GM18907 (cell line): ENCODE measurements around the gene DDI2.
"Not testable (repeated sequence)": the region's sequence is repeated elsewhere in the genome, so short reads cannot be mapped to it uniquely, and the experiment has no call there.

Experiments used
- ATAC-seq: cut with Tn5 transposase; IDR thresholded peaks from one replicate; pipeline ENCODE4 v1.9.1; 2021; ENCODE audit warnings: mild to moderate bottlenecking, moderate library complexity; ENCODE audit not compliant: unreplicated experiment

The DDI2 gene

DNA sequence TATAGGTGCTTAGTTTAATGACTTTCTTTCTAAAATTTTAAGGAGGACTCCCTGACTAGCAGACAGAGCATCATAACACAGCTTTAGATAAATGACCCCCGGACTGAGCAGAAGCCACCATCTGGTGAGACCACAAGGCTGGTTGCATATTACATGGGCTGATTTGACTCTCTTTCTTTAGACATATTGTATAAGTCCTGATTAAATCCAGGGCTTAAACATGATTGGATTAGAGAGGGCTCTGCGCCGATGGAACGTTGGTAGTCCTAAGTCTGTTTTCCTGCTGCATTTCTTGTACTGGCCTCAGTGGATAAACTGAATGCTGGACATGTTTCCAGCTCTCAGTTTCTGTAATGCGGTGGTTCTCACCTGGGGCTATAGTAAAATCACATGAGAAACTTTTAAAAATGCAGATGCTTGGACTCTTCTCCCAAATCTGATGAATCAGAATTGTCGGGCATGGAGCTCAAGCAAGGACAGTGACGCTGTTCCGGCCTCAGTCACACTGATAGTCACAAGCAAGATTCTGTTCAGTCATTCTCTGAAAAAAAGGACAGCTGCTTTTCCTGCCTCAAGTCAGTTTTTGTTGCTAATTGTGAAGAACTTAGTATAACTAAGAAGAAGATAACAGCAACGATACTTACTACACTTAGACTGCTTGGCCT is 16.6 kb downstream of the DDI2 start:
- ATAC-seq: no peak

DNA sequence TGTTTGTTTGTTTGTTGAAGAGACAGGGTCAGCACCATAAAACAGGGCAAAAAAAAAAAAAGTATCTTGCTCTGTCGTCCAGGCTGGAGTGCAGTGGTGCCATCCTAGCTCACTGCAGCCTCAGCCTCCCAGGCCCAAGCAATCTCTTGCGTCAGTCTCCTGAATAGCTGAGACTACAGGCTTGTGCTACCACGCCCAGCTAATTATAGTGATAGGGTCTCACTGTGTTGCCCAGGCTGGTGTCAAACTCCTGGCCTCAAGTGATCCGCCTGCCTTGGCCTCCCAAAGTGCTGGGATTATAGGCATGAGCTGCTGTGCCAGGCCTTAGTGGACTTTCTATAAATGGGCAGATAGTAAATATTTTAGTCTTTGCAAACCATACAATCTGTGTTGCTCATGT is 19.2 kb downstream of the DDI2 start:
- no peak for ATAC-seq

DNA sequence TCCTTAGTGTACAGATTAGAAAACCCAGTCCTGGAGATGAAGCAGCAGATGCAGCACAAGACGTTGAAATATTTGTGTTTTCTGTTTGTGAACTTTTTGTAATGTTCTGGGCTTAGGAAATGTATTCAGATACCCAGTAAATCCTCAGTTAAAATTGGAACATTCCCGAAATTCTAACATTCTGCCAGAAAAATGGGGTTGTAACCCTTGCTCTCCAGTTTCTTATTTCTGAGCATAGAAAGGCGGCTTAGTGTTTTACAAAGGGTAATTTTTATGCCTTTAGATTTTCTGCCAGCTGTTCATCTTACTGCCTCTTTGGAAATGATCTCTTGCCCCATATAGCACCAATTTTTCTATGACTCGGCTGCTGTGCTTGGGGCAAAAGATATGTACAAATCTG is 20.6 kb downstream of the DDI2 start:
- no peak for ATAC-seq

DNA sequence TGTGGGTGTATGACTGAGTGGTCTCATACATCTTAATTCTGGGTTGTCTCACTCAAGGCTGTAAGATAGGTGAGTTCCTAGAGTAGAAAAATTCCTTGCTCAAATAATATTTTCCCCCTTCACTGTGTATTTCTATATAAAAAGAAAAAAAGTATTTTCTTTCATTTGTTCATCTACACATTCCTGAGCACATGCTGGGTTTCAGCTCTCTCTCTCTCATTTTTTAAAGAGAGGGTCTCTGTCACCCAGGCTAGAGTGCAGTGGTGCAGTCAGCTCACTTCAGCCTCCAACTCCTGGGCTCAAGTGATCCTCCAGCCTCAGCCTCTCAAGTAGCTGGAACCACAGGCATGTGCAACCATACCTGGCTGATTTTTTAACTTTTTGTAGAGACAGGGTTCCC is 22.0 kb downstream of the DDI2 start:
- ATAC-seq: no peak

DNA sequence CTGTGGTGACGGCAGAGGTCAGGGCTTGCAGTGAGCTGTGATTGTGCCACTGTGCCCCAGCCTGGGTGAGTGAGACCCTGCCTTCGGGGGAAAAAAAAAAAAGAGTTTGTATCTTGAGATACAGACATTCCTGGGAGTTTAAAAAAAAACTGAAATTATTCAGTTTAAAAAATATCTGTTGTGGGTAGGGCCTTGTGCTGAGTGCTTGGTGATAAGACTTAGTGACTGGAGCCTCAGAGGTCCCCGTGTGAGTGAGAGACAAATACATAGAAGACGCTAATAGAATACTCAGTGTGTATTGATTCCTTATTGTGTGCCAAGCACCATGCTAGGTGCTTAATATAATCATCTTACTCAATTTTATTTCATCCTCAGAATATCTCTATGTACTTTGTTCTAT is 22.7 kb downstream of the DDI2 start:
- no peak for ATAC-seq

DNA sequence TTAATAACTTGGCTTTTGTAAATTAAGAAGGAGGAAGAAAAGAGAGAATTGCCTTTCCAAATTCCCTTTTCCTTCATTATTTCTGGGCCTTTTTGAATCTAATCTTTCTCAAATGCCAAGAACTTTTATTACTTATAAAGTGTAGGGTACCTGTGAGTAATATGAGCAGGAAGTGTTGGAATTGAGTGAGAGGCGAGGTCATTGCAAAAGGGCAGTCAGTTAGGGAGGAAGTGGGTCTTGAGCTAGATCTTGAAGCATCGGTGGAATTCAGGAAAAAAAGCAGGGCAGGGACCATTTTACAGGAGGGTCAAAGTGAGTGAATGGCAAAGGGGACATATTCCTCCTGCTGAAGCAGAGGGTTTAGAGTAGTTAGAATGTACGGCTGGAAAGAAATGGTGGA is 23.4 kb downstream of the DDI2 start:
- no peak for ATAC-seq

DNA sequence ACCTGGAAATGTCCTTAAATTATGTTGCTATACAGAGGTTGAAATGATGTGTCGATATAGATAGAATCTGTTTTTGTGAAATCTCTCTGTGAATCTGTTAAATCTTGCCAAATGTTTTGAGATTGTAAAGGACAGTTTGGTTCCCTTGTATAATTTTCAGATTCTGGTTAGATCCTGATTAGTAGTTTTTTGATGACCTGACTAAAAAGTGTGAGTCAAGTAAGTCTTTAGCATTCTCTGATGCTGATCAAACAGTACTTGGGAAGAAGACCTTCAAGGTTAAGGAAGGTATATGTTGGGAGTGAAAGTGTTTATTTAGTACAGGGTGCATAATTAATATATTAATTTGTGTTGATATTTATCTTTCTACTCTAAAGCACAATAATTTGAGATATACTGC is 32.7 kb downstream of the DDI2 start:
- no peak for ATAC-seq

DNA sequence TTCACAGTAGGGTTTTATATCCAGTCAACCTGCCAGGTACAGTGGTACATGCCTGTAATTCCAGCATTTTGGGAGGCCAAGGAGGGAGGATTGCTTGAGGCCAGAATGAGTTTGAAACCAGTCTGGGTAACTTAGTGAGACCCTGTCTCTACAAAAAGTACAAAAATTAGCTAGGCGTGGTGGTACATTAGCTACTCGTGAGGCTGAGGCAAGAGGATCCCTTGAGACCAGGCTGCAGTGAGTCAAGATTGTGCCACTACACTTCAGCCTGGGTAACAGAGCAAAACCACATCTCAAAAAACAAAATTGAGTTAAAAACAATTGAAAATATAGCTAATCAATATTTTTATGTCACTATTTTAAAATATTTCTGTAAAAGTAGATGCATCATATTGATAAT is 33.2 kb downstream of the DDI2 start:
- ATAC-seq: no peak

DNA sequence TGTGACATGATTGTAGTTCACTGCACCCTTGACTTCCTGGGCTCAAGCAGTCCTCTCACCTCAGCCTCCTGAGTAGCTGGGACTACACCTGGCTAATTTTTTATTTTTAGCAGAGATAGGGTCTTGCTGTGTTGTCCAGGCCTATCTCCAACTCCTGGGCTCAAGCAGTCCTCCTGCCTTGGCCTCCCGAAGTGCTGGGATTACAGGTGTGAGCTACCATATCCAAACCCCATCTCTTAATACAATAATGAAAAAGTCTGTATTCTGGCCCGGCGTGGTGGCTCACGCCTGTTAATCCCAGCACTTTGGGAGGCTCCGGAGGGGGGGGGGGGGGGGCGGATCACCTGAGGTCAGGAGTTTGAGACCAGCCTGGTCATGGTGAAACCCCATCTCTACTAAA is 34.9 kb downstream of the DDI2 start:
- ATAC-seq: not testable (repeated sequence)

DNA sequence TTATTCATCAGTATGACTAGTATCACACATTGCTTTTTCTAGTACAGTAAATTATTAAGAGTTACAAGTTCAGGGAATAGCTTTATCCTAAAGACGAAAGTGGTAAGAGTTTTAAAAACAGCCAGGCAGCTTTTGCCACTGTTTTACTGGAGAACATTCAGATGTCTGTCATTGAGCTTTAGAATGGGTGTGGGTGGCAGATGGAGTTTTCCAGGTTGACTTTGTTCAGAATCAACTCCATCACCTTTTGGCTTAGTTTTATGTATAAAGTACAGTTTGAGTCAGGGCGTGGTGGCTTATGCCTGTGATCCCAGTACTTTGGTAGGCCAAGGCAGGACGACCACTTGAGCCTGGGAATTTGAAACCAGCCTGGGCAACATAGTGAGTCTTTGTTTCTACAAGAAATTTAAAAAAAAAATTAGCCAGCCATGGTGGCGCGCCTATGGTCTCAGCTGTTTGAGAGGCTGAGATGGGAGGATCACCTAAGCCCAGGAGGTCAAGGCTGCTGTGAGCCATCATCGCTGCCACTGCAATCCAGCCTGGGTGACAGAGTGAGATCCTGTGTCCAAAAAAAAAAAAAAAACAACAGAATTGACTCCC is 36.9 kb downstream of the DDI2 start:
- no peak for ATAC-seq

DNA sequence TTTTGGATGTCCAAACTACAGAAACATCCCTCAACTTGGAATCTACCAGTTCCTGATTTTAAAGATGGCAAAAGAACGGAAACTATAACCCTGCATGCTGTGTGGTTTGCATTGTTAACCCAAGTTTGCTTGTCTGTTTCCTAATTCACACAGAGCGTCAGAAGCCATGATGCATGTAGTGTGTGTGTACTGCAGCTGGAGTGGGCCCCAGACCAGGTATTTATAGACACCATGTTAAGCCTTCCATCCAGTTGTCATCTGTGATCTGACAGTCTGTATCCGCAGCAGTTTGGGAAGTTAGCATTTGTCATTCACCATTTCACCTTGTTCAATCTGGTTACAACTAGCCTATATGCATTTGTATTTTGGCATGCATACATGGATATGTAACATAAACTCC is 39.2 kb downstream of the DDI2 start:
- no peak for ATAC-seq

DNA sequence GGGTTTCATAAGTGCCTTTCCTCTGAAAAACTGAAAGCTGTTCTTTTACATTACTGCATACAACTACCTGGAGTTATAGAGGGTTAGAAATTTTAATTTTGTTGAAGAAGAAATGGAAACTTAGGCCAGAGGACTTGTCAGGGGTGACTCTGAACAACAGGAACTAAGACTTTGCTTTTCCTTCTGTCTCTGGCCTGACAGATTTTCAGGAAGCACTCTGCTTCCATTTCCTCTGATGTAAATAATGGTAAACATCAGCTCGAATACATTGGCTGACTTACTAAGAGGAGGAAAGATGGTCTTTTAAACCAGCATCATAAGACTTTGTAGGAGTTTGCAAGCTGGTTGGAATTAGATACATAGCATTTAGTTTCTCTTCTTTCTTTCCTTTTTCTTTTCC is 39.8 kb downstream of the DDI2 start:
- ATAC-seq: no peak

DNA sequence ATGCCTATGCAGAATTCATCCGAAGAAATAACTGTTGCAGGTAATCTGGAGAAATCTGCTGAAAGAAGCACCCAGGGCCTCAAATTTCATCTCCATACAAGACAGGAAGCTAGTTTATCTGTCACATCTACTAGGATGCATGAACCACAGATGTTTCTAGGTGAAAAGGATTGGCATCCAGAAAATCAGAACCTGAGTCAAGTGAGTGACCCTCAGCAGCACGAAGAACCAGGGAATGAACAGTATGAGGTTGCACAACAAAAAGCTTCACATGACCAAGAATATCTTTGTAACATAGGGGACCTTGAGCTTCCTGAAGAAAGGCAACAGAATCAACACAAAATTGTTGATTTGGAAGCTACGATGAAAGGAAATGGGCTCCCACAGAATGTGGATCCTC is 42.9 kb downstream of the DDI2 start:
- no peak for ATAC-seq

DNA sequence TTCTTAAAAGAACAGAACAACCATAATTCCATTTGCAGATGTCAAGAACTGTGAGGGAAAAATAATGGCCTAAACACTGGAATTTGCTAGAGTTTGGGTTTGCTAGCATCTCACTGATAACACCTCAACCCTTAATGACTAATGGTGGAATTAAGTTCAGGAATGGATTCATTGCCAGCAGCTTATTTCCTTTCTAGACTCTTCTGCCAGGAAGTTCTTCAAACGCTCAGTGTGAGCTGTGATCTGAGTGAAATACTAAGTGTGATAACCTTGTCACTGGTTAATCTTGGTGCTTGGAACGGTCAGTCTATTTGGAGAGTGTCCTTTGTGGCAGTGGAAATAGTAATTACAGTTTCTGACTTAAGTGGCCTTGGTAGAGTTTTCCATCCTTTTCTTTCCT is 45.2 kb downstream of the DDI2 start:
- ATAC-seq: no peak

DNA sequence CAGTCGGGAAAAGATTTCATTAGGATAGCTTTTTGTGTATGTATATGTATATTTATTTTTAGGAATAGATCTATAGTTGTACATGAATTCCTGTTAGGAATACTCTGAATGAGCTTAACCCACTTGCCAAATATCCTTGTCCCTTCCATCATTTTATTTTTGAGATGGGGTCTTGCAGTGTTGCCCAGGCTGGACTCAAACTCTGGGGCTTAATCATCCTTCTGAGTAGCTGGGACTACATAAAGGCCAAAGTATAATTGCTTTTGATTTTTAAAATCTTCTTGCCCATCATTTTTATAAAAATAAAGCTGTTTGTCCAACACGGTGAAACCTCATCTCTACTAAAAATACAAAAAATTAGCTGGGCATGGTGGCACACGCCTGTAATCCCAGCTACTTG is 46.7 kb downstream of the DDI2 start:
- ATAC-seq: no peak

DNA sequence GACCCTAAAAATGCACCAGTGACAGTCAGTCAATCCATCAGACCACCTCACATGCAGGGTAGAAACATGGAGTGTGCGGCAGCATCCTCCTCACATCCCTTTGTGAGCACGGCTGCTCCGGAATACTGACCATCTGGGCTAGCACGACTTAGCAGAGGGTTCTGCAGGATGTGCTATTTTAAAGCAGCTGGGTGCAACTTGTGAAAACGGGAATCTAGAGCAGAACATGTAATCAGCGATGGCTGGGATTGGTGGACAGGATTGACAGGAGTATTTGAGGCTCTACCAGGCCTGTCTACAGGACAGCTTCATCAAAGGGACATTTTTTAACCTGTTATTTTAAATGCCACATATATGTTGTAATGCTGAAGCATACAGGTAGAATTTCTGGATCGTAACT is 50.1 kb downstream of the DDI2 start:
- no peak for ATAC-seq

DNA sequence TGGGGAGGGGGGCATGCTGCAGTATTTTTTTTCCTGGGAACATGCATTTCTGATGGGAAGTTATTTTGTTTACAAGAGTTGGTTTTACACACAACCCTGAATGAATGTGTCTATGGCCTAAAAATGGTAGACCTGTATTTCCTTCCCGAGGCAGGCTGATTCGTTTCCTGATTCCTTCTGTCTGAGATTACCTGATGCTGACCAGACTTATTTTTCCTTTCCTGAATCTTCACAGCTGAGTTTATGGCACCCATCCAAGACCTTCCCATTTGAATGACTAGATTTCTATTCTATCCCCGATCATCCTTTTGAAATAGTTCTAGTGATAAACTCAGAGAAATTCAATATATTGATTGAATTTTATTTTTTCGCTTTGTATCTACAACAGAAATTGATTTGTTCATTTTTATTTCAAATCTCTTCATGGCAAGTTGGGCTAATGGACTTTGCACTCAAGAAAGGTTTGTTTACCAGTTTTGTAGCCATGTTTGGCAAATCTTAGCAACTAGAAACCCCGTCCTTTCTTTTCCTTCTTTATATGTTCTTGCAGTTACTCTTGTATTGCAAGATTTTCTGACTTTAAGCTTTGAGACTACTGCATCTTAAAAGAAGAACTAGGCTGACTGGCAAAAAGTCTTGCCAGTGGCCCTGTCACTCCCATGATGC is 51.0 kb downstream of the DDI2 start:
- no peak for ATAC-seq

DNA sequence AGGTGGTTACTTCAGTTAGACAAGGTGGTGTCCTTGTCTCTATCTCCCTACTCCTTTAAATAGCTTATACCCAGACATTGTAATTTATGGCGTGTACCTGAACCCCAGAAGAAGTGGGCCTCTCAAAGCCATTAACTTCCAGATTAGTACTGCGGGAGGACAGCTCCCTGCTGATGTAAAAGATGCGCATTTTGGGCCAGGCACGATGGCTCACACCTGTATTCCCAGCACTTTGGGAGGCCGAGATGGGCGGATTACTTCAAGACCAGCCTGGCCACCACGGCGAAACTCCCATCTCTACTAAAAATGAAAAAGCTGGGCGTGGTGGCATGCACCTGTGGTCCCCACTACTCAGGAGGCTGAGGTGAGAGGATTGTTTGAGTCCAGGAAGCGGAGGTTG is 51.8 kb downstream of the DDI2 start:
- ATAC-seq: no peak

DNA sequence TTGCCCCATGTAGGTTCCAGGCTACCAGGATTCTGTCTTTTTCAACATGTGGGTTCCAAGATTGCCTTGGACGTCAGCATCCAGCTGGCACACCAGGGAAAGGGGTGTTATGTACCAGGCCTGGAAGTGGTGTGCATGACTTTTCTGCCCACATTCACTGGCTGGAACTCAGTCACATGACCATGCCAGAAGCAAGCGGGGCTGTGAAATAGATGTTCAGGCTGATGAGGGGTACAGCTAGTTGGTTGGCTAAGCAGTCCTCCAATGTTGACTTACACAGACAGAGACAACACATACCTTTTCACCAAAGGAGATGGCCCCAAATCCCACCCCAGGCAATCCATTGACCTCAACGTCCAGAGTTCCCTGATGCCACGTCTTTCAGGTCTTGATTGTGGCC is 52.6 kb downstream of the DDI2 start:
- ATAC-seq: no peak

DNA sequence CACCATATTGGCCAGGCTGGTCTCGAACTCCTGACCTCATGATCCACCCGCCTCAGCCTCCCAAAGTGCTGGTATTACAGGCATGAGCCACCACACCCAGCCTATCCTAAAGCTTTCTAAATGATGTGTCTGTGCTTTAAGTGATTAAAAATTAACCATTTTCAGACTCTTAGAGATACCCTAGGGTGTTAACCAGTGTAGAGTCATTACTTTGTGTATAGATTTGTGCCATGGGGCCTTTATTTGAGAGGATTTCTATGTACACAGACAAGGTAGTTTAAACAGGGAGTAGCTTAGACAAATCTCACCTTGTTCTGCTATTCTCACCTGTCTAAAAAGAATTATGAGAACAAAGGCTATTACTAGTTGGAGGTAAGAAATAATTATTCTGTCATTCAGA is 54.2 kb downstream of the DDI2 start:
- ATAC-seq: no peak

DNA sequence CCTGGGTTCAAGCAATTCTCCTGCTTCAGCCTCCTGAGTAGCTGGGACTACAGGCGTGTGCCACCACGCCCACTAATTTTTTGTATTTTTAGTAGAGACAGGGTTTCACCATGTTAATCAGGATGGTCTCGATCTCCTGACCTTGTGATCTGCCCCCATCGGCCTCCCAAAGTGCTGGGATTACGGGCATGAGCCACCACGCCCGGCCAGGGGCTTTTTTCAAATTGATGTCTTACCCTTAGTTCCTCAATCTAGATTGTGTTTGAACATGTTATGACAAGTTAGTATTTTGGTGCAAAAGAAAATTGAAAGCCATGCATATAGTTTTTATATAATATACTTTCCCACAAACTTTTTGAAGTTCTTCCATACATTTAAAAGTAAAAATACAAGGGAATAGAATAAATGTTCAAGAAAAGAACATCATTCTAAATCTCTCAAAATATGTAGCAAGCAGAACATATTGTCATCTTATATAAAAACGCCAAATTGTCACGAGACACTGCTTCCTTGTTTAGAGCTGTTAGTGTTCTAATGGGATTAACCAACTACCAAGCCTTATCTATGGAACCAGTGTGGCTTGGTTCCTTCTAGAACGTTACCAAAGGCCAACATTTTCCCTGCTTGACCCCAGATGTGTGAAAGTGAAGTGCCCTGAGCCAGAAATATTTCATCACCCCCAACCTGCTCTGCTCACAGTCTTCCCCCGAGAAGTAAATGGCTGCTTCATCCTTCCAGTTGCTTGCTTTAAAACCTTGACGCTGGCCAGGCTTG is 57.3 kb downstream of the DDI2 start:
- ATAC-seq: no peak

DNA sequence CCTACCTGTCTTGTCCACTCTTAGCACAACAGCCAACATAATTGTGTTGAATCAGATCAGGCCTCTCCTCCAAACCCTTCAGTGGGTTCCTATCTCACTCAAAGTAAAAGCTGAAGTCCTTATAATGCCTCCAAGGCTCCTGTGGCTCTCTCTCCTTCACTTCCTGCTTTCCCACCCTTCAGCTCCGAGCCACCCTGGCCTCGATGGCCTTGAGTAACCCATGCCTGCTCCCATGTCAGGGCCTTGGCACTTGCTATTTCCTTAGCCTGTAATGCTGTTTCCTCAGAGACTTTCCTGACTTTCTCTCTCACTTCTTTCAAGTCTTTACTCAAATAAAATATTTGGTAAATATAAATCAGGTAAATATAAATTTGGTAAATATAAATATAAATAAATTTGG is 58.8 kb downstream of the DDI2 start:
- ATAC-seq: no peak
